BE2C (cell line): ENCODE data around the gene PLET1.

Experiments used
- DNase-seq: peaks from one replicate; pipeline ENCODE4 v3.0.0-alpha.2; 2020
- H3K27me3 ChIP-seq: fragments of 250-450 bp; sonication (Bioruptor Pico); 2 replicates; pipeline ENCODE4 v1.5.1; 2020; ENCODE audit warnings: mild to moderate bottlenecking
- H3K36me3 ChIP-seq: fragments of 250-450 bp; sonication (Bioruptor Pico); 2 replicates; pipeline ENCODE4 v1.5.1; 2020; ENCODE audit warnings: mild to moderate bottlenecking
- H3K4me1 ChIP-seq: fragments of 250-450 bp; sonication (Bioruptor Pico); 2 replicates; pipeline ENCODE4 v1.5.1; 2020
- H3K4me3 ChIP-seq: 2 replicates; pipeline ENCODE4 v1.5.1; 2011; ENCODE audit warnings: low read depth, low read length
- H3K9me3 ChIP-seq: fragments of 250-450 bp; sonication (Bioruptor Pico); 2 replicates; pipeline ENCODE4 v1.5.1; 2020
- CTCF ChIP-seq: IDR thresholded peaks from 2 replicates; pipeline ENCODE4 v1.5.1; 2012; ENCODE audit warnings: mild to moderate bottlenecking, low read depth, low read length

The PLET1 gene

GRCh38 chr11:112265659-112266409, 5.2 kb upstream of the PLET1 start:
- TF ChIP-seq CTCF, result no peak
- Histone ChIP-seq H3K4me1 (peaks cover 22% of the 10 kb centered on the region), H3K9me3 (no peaks in the 10 kb centered on the region), H3K36me3 (no peaks in the 10 kb centered on the region), H3K27me3 (no peaks in the 10 kb centered on the region), H3K4me3 (no peak overlapping the region)
- peak; percentile 85 for DNase-seq

DNA sequence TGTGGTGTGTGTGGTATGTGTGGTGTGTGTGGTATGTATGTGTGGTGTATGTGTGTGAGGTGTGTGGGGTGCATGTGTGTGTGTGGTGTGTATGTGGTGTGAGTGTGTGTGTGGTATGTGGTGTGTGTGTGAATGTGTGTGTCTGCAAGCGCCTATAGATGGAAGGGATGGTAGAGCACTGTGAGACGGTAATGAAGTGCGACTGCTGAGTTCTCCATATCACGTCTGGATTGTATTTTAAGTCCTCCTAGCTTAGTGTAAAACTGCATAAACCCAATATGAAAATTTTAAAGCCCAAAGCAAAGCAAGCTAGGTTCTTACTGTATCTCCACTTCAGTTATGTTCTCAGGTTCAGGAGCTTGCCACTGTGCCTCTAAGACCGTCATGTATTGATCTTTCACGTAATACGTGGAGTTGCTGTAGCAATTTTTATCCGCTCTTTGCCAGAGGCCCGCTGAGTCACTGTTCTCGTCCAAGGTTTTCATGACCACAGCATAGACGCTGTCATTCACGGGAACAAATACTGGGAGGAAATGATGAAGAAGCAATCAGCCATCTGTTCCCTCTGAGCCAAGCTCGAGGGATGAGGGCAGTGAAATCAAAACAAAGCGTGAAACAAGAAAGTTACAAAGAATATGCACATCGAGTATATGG, 5.5 kb downstream of the PLET1 start:
- Histone ChIP-seq H3K9me3 (no peaks in the 10 kb centered on the region; the same call in 1 of the 2 replicates), H3K36me3 (no peaks in the 10 kb centered on the region), H3K4me3 (no peak overlapping the region), H3K4me1 (no peaks in the 10 kb centered on the region), H3K27me3 (no peaks in the 10 kb centered on the region)
- no peak for TF ChIP-seq CTCF
- DNase-seq, result no peak

DNA sequence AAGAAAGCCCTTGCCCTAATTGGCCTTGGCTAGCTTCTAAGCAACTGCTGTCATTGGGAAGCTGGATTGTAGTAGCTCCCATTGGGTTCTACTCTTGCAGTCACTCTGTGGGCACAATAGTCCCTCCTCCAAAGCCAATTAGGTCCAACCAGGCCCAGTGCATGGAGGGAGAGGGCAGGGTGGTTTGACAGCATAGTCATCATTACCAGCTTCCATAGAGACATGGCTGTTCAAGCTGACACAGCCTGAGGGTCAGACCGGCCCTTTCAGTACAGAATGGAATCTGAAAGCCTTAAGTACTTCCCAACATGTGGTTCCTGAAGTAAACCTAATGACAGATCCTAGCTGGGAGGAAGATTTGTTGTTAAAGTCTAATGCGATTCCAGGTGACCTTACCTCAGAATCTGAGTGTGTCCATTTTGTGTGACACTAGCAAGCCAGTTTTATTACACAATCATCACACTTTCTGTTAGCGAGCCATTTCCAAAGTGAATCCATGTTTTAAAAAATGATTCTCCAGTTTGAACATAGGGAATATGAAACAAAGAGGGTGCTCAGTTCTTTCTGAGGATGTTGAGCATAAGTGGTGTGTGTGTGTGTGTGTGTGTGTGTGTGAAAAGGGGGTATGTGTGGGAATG, 6.9 kb downstream of the PLET1 start:
- no peaks in the 10 kb centered on the region for H3K36me3 ChIP-seq
- no peak overlapping the region for H3K4me3 ChIP-seq
- no peaks in the 10 kb centered on the region for H3K4me1 ChIP-seq
- no peaks in the 10 kb centered on the region for H3K27me3 ChIP-seq
- DNase-seq, result no peak
- TF ChIP-seq CTCF, result no peak
- no peaks in the 10 kb centered on the region; the same call in 1 of the 2 replicates for H3K9me3 ChIP-seq

- no peaks in the 10 kb centered on the region for H3K4me1 ChIP-seq
- no peaks in the 10 kb centered on the region for H3K27me3 ChIP-seq
- DNase-seq, result no peak
- no peaks in the 10 kb centered on the region; the same call in 1 of the 2 replicates for H3K9me3 ChIP-seq
- TF ChIP-seq CTCF, result no peak
- no peak overlapping the region for H3K4me3 ChIP-seq
- no peaks in the 10 kb centered on the region for H3K36me3 ChIP-seq
Measured at GRCh38 chr11:112249871-112250610, 10.6 kb downstream of the PLET1 start.

DNA sequence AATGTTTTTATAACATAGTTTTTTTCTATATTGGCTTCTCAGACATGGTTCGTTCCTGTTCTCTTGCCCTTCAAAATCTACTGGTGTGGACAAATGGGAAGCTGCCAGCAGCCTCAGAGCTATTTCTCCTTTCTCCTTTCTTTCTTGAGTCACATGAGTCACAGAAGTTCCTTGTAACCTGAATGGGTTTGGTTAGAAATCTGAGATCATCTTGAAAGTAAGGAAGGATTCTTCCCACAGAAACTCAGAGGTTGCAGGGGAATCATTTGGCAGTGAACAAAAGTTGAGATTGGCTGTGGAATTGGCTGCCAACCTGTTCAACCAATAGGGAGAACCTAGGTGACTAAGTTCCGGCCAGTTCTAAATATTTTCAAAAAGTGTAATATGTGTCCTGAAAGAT, 12.5 kb downstream of the PLET1 start:
- H3K4me1 ChIP-seq, result no peaks in the 10 kb centered on the region
- H3K4me3 ChIP-seq, result no peak overlapping the region
- no peaks in the 10 kb centered on the region for H3K27me3 ChIP-seq
- TF ChIP-seq CTCF, result no peak
- H3K36me3 ChIP-seq, result no peaks in the 10 kb centered on the region
- H3K9me3 ChIP-seq, result no peaks in the 10 kb centered on the region
- no peak for DNase-seq
